WERI-Rb-1 (cell line): Measurements from ENCODE around the gene RNF115.

Experiments used
- DNase-seq: peaks from one replicate; pipeline ENCODE4 v3.0.0-alpha.2; 2020
- H3K27ac ChIP-seq: fragments of 250-450 bp; sonication (Bioruptor Pico); 2 replicates; pipeline ENCODE4 v1.5.1; 2020; ENCODE audit warnings: mild to moderate bottlenecking, moderate library complexity
- H3K27me3 ChIP-seq: fragments of 250-450 bp; sonication (Bioruptor Pico); 2 replicates; pipeline ENCODE4 v1.5.1; 2021; ENCODE audit warnings: mild to moderate bottlenecking, low read depth, moderate library complexity; ENCODE audit not compliant: insufficient read depth, severe bottlenecking
- H3K36me3 ChIP-seq: fragments of 250-450 bp; sonication (Bioruptor Pico); 2 replicates; pipeline ENCODE4 v1.5.1; 2020; ENCODE audit warnings: mild to moderate bottlenecking, moderate library complexity
- H3K4me3 ChIP-seq: 2 replicates; pipeline ENCODE4 v1.5.1; 2011; ENCODE audit warnings: low read depth, mild to moderate bottlenecking, control low read depth, low read length
- H3K9me3 ChIP-seq: fragments of 250-450 bp; sonication (Bioruptor Pico); 2 replicates; pipeline ENCODE4 v1.5.1; 2021; ENCODE audit warnings: mild to moderate bottlenecking, moderate library complexity; ENCODE audit not compliant: severe bottlenecking
- CTCF ChIP-seq: IDR thresholded peaks from 2 replicates; pipeline ENCODE4 v1.5.1; 2011; ENCODE audit warnings: low read depth, mild to moderate bottlenecking, control low read depth, inconsistent platforms, low read length

The RNF115 gene

GRCh38 chr1:145806844-145807243 is 17.1 kb downstream of the RNF115 start:
- no peak for DNase-seq
- TF ChIP-seq CTCF = no peak
- H3K27me3 ChIP-seq = no peaks in the 10 kb centered on the region
- no peak overlapping the region for H3K4me3 ChIP-seq
- no peaks in the 10 kb centered on the region for H3K36me3 ChIP-seq
- H3K27ac ChIP-seq = no peak overlapping the region
- H3K9me3 ChIP-seq = no peaks in the 10 kb centered on the region

GRCh38 chr1:145806408-145806807 is 17.5 kb downstream of the RNF115 start:
- Histone ChIP-seq H3K27me3 (no peaks in the 10 kb centered on the region), H3K36me3 (no peaks in the 10 kb centered on the region), H3K27ac (no peak overlapping the region), H3K4me3 (no peak overlapping the region), H3K9me3 (no peaks in the 10 kb centered on the region)
- no peak for TF ChIP-seq CTCF
- DNase-seq = no peak

GRCh38 chr1:145805057-145805456 is 18.8 kb downstream of the RNF115 start:
- Histone ChIP-seq H3K27me3 (no peaks in the 10 kb centered on the region), H3K36me3 (no peaks in the 10 kb centered on the region), H3K27ac (no peak overlapping the region), H3K4me3 (no peak overlapping the region), H3K9me3 (no peaks in the 10 kb centered on the region)
- no peak for DNase-seq
- TF ChIP-seq CTCF = no peak

- Histone ChIP-seq H3K9me3 (no peaks in the 10 kb centered on the region), H3K27me3 (no peaks in the 10 kb centered on the region), H3K4me3 (no peak overlapping the region), H3K27ac (no peak overlapping the region), H3K36me3 (no peaks in the 10 kb centered on the region)
- DNase-seq = no peak
- TF ChIP-seq CTCF = no peak
Measured at GRCh38 chr1:145804235-145805045, 19.5 kb downstream of the RNF115 start.

- H3K36me3 ChIP-seq = no peaks in the 10 kb centered on the region; the same call in none of the 2 replicates
- H3K9me3 ChIP-seq = peaks cover 10% of the 10 kb centered on the region
- H3K27me3 ChIP-seq = no peaks in the 10 kb centered on the region
- DNase-seq = no peak
- H3K27ac ChIP-seq = no peak overlapping the region
- TF ChIP-seq CTCF = no peak
- no peak overlapping the region for H3K4me3 ChIP-seq
Measured at GRCh38 chr1:145799806-145800205, 24.1 kb downstream of the RNF115 start.

GRCh38 chr1:145796753-145797152 is 27.1 kb downstream of the RNF115 start:
- peaks cover 10% of the 10 kb centered on the region for H3K9me3 ChIP-seq
- H3K36me3 ChIP-seq = peaks cover 8% of the 10 kb centered on the region

More at GRCh38 chr1:145796753-145797152, 27.1 kb downstream of the RNF115 start:
- no peak overlapping the region for H3K27ac ChIP-seq
- no peak overlapping the region for H3K4me3 ChIP-seq
- no peak for TF ChIP-seq CTCF
- DNase-seq = no peak
- H3K27me3 ChIP-seq = no peaks in the 10 kb centered on the region
